Activated CD8-positive, alpha-beta memory T cell treated with anti-CD3 and anti-CD28 coated beads, Interleukin-2, amount 50 U/mL, for 1 hour (primary cell): Measurements from ENCODE around the gene SPATS2.
"Not testable (repeated sequence)": the region's sequence is repeated elsewhere in the genome, so short reads cannot be mapped to it uniquely, and the experiment has no call there.

Experiments
- DNase-seq: peaks from one replicate; pipeline ENCODE4 v3.0.0-alpha.2; 2020; ENCODE audit errors: extremely low read depth

The SPATS2 gene

DNA sequence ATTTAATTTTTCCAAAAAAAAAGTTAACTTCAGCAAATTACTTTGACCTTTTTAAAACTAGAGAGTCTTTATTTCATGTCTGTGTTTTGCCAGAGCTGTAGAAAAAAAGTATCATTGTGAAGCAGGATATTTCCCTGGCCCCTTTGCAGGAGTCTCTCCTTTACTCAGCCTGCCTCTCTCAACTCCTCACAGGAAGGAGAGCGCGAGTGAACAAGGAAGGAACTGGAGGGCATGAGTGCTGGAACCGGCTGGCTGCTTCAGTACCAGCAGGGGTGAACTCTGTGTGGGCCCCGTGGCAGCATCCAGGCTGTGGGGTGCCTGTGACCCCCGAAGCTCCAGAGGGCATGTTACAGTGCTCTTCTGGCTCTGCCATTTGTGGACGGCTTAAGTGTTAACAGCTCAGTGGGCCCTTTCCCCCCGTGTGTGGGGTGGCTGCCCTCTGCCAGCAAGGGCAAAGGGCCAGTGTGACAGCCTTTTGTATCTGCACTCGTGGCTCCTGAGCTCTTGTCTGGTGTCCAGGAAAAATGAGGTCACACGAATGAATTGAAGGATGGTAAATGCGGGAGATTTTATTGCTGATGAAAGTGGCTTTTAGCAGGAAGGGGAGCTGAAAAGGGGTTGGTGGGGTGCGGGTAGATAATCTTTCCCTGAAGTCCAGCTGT, 95.0 kb downstream of the SPATS2 start:
- DNase-seq = no peak

DNA sequence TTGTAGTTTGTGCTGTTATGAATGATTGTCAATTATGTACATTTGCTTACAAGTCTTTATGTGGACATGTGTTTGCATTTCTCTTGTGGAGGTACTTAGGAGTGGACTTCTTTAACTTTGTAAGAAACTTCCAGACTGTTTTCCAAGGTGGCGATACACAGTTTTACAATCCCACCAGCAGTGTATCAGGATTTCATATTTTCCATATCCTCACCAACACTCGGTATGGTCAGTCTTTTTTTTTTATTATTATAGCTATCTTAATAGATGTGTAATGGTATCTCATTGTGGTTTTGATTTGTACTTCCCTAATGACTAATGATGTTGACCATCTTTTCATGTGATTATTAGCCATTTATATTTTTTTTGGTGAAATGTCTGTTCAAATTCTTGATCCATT, 97.9 kb downstream of the SPATS2 start:
- no peak for DNase-seq

DNA sequence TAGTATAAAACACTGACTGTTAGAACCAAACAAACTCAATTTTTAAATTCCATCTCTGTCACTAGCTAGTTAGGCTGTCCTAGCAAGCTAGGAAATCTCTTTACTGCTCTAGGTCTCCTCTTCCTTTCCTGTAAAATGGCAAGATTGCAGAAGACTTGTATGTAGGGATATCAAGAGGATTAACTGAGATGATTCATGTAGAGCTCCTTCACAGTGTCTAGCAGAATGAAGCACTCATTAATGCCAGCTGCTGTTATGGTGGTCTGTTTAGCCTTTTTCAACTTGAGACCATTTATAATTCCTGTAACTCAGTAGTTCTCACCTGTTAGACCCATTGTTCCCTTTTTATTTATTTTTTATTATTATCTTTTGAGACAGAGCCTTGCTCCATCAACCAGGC, 103.7 kb downstream of the SPATS2 start:
- no peak for DNase-seq

DNA sequence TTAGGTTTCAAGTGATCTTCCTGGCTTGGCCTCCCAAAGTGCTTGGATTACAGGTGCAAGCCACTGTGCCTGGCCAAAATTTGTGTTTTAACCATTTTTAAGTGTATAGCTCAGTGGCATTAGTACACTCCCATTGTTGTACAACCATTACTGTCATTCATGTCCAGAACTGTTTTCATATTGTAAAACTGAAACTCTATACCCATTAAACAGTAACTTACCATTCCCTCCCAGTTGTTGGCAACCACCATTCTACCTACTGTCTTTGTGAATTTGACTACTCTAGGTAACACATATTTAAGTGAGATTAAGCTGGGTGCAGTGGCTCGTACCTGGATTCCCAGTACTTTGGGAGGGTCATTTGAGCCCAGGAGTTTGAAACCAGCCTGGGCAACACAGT, 104.3 kb downstream of the SPATS2 start:
- no peak for DNase-seq

DNA sequence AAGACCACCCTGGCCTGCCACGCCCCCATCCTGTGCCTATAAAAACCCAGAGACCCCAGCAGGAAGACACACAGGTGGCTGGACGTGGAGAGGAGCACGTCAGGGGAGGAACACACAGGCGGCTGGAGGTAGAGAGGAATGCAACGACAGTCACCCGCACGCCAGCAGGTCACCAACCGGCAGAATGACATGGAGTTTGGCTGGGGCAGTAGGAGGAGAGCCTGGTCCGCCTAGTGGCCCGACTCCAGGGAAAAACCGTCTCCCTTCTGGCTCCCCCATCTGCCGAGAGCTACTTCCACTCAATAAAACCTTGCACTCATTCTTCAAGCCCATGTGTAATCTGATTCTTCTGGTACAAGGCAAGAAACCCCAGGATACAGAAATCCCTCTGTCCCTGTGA, 108.8 kb downstream of the SPATS2 start:
- DNase-seq = no peak

DNA sequence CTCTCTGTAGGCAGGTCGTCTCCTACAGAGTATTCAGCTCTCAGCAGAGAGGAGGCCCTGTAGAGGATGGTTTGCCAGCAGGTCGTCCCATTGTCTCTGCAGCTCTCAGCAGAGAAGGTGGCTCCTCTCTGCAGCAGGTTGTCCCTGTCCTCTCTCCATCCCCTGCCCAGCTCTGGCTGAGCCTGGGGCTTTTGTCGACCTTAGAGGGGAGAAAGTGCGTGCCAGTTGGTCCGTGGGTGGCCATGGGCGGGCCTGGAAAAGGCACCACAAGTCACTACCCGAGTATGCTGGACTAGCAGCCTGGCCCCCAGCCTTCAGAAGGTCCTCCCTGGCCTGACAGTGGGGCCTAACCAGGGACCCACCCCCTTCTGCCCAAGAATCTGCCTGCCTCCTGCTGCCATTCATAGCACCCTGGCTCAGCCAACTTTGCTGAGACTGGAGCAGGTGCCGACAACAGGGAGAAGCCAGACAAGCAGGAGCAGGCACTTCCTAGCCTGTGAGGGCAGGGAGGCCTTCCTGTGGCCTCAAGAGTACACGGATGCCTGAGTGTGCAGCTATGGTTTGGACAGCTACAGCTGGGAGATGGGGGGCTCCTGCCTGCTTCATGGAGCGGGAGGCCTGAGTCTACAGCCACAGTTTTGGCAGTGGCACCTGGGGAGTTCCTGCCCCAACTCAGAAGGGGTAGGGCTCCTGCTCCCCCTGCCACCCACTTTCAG, 111.8 kb downstream of the SPATS2 start:
- DNase-seq = no peak

DNA sequence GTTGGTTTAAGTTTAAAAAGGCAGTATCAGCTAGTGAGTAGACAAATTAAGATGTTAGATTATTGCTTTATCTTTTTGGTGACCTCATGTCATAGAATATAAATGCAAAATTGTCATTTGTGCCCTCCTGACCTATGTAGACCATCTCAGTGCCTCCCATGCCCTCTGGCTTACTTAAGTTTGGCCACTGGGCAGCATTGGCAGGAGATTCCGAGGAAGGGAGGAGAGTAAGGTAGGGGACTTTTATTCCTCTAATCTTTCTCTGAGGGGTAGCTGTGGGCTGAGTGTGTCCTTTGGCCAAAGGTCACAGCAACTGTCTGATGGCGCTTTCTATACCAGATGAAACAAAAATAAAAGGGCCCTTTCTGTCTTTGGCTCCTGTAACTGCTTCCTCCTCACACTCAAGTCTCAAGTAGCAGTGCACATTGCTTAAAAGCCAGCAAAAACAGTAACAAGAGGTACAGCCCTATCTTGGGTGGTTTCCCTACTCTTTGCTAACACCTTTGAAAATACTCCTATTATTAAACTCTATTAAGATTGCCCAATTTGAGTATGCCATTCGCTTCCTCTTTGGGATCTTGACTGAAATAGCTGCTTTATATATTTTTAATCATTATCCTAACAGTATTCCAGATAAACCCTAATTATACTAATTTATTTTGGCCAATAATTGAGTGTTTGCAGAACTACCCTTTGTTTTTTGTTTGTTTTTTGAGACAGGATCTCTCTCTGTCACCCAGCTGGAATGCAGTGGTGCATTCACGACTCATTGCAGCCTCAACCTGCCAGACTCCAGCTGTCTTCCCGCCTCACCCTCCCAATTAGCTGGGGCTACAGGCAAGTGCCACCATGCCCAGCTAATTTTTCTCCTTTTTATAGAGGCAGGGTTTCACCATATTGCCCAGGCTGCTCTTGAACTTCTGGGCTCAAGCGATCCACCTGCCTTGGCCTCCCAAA, 115.1 kb downstream of the SPATS2 start:
- DNase-seq = no peak

DNA sequence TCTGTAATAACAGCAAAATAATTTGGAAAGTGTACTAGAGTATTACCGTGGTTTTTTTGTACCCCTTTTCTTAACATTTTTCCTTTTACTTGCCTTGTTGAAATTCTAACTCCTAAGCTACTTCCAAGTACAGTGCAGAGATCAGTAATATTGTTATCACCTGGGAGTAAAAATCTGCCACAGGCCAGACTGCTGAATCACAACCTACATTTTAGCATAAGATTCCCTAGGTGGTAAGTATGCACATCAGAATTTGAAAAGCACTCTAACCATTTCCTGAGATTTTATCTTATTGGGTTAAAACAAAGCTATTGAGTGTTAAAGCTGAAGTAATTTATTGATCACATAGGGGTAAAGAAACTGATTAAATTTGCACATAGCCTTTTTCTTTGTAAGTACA, 116.4 kb downstream of the SPATS2 start:
- DNase-seq = no peak

DNA sequence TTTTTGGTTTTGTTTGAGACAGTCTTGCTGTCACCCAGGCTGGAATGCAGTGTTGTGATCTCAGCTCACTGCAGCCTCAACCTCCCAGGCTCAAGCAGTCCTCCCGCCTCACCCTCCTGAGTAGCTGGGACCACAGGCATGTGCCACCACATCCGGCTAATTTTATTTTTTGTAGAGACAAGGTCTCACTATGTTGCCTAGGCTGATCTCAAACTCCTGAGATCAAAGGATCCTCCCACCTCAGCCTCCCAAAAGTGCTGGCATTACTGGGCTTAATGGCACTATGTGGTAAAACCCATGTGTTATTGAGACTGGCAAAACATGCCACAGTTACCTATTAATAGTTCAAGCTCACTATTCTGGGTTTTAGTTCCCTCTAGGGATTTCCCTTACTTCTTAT, 120.3 kb downstream of the SPATS2 start:
- no peak for DNase-seq

DNA sequence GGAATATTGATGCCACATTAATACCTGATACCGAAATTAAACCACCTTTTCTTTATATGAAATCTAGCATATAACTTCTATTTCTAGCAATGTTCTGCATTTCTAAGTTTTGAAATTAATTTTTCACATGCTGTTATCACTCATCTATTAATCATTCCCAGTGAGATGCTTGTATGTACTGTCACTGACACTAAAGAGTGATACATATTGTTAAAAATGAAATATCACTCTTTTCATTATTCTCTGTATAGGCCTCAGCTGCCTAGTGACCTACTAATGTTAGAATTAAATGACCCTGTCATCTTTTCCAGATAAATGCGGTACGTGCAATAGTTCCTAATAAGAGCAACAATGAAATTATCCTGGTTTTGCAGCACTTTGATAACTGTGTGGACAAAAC, 121.9 kb downstream of the SPATS2 start:
- DNase-seq = no peak

DNA sequence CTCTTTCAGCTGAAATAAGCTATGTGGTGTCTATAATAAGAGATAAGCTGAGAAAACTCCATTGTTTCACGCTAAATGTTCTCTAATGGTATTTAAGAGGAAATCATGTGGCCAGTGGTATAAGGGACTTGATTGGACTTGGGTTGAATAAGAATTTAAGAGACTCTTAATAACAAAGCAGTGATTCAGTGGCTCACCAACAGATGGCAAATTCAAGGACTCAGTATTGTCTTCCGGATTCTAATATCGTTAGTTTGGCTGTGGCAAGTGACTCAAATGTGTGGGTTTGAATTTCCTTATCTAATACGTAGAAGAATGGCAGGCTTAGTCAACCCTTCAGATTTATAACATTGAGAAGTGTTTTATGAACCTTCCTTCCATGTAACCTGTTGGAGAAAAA, 122.5 kb downstream of the SPATS2 start:
- no peak for DNase-seq

DNA sequence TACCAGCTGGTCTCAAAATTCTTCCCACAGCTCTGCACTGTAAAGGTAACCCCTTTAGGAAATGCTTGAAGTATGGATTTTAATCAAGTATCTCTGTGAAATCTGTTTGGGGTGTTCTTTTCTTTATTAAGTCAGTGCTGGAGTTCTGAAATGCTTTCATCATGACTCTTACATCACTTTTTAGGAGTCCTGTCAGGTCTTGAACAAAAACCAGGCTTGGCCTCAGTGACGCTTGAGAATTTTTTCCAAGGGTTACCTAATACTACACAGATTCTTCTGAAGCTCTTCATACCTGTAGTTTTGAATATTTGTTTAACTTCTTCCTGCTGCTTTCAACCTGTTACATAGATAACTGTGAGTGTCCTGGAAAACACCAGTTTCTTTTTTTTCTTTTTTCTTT, 124.6 kb downstream of the SPATS2 start:
- no peak for DNase-seq

DNA sequence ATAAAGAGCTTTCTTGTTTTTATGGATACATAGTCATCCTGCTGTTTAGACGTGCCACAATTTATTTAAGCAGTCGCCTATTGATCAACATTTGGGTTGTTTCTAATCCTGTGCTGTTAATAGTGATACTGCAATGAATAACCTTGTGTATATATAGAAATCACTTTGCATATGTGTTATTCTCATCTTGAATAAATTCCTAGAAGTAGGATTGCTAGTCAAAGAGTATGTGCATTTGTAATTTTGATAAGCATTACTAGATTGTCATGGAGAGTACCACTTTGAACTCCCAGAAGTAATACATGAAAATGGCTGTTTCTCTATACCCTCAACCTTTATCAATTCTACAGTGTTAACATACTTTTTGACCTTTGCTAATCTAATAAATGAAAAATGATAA, 126.6 kb downstream of the SPATS2 start:
- no peak for DNase-seq

DNA sequence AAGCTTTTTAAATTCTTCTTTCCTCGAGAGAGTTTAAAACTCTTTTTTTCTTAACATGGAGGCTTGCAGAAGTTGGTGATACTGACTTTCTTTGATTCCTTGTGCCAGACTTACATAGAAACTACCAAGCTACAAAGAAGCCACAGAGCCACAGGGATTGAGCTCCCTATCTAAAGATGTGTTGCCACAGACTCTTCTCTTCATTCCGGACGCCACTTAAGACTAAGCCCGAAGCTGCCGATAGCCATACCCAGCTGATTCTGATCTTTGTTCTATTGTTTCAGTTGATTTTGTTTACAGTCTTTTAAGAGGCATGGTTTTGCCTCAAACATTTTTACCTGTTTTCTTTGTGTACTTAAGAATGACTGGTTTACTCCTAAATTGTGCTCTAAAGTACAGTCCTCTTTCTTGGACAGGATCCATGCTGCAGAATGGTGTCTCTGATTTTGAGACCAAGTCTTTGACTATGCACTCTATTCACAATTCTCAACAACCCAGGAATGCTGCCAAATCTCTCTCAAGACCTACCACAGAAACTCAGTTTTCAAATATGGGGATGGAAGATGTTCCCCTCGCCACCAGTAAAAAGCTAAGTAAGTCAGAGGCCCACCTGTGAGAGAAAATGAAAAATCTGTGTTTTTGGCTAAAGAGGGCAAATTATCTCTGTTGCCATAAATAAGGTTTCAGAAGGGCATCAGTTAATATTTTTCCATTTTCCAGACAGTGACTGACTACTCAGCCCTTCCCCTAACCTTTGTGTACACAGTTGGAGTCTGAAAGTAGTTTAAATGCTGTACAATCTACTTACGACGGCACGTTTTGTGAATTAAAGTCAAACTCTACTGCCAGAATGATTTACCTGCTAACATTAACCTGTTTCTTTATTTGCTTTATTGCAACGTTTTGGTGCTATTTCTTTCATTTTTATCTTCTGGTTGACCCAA, 129.4 kb downstream of the SPATS2 start:
- DNase-seq = no peak

DNA sequence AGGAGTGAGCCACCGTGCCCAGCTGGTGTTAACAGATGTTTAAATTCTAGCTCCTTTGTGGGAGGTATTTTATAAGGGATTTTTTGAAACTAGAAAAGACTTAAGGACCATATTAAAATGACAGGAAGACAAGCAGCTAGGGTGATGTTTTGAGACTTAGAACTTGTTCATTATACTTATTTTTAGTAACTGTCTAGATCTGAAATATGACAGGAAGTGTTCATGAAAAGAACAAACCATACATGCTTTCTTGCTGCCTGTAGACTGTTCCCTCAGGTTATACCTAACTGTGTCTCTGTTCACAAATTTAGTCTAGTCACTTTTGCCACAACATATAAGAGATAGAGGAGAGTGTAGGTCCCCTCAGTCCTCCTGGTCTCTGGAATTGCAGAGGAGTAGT, 134.6 kb downstream of the SPATS2 start:
- no peak for DNase-seq

DNA sequence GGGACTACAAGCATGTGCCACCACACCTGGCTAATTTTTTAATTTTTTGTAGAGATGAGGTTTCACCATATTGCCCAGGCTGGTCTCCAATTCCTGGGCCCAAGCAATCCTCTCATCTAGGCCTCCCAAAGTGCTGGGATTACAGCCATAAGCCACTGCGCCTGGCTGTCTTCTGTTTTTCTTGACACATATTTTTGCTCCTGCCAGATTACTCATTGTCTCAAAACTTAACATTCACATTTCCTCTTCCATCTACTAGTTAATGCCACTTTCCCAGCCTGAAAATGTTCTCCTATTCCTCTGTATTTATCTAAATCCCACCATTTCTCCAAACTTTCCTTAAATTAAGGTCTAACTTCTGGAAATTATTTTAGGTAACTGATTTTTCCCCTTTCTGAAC, 135.3 kb downstream of the SPATS2 start:
- no peak for DNase-seq

DNA sequence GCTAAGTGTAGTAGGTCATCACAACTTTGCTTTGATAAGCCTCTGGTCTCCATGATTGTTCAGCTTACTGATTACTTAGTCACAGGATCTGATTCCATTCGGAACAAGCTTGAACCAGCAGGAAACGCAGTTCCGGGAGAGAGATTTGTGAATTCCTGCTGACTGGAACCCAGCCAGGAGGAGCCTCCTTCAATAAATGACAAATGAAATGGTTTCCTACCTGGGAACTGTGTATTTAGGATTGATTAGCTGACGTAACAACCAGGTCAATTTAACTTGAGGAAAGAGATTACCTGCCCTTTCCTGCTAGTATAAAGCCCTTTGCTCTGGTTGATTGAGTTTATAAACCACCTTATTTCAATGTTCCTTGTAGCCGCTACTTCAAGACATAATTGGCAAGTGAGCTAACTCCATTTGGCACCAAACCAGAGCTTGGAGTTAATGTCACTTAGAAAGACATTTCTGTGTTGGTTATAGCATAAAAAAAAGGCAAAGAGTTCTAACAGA, 136.5 kb downstream of the SPATS2 start:
- DNase-seq = no peak

DNA sequence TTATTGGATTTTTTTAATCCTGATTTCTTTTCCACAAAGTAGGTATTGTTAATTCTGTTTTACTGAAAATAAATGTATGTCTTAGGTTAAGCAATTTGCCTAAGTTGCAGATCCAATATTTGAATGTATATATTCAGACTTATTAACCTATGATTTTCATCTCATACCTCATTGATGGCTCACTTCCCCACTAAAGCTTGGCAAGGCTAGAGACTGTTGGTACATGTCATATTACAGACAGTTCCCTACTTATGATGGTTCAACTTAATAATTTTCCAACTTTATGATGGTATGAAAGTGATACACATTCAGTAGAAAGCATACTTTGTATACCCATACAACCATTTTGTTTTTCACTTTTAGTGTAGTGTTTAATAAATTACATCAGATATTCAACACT, 138.4 kb downstream of the SPATS2 start:
- no peak for DNase-seq

DNA sequence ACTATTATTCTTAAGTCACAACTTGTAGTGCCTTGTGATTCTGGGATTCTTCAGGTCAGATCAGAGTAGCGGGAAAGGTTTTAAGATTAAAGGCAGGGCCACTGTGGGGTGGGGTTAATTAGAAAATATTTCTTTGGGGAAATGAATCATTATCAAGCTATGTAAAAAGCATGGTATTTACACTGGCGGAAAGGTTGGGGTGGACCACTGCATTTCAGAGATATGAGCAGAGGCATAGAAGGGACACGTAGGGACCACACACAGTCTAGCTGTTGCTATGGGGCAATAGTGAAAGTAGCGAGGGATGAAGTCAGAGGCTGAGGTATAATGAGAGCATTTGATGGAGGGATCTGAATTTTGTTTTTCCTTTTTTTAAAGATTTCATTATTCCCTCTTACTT, 139.9 kb downstream of the SPATS2 start:
- no peak for DNase-seq

DNA sequence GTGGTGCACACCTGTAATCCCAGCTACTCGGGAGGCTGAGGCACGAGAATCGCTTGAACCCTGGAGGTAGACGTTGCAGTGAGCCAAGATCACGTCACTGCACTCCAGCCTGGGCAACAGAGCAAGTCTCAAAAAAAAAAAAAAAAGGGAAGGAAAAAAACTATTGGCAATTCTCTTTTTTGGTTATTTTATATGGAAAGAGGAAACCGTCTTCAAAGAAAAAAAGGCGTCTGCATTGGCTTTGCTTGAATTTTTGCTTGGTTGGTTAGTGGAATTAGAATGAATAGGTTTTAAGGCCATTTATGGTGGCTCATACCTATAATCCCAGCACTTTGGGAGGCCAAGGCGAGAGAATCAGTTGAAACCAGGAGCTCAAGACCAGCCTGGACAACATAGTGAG, 142.4 kb downstream of the SPATS2 start:
- DNase-seq = not testable (repeated sequence)

DNA sequence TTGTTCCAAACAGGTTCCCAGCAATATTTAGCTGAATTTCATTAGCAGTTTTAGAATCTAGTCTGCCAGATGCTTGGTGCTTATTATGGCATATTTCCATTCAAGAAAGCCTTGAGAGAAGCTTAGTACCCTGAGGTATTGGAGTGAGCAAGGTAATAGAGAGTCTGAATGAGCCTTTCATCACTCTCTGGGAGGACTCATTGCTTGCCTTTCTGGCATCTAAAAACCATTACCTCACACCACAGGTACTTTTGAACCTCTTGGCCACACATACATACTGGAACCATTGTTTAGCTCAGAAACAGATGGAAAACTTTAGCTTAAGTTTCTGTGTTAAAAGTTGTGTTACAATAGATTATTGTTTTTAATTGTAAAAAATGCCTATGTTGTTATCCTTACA, 144.1 kb downstream of the SPATS2 start:
- no peak for DNase-seq
